Smooth muscle cell (in vitro differentiated cells): Measurements from ENCODE around the gene NAPA. TPM values are rescaled to one million over a fixed set of nuclear protein-coding genes. Genes with fewer than 3 reads are reported as not detected.
A peak's percentile ranks its signal among the peaks of the same experiment; 100 is the strongest.

Experiments
- DNase-seq: peaks from one replicate; lab custom pipeline; 2025; ENCODE audit not compliant: unreplicated experiment; lab: John Stamatoyannopoulos, UW
- H2AFZ ChIP-seq: fragments of 200-600 bp; sonication (generic); 2 replicates; pipeline ENCODE4 v1.6.0; 2016; ENCODE audit warnings: antibody characterized with exemption, low read depth, mild to moderate bottlenecking
- H3F3A ChIP-seq: fragments of 200-600 bp; sonication (generic); 2 replicates; pipeline ENCODE4 v1.6.0; 2017; ENCODE audit warnings: antibody characterized with exemption, low read depth
- H3K27ac ChIP-seq: fragments of 200-600 bp; sonication (generic); 2 replicates; pipeline ENCODE4 v1.5.1; 2016; ENCODE audit warnings: low read depth, mild to moderate bottlenecking
- H3K27me3 ChIP-seq: fragments of 200-600 bp; sonication (generic); 2 replicates; pipeline ENCODE4 v1.6.1; 2016; ENCODE audit warnings: low read depth, mild to moderate bottlenecking
- H3K36me3 ChIP-seq: fragments of 200-600 bp; sonication (generic); 2 replicates; pipeline ENCODE4 v1.5.1; 2016; ENCODE audit warnings: low read depth
- H3K4me1 ChIP-seq: fragments of 200-600 bp; sonication (generic); 2 replicates; pipeline ENCODE4 v1.5.1; 2016; ENCODE audit warnings: low read depth
- H3K4me2 ChIP-seq: fragments of 200-600 bp; sonication (generic); 2 replicates; pipeline ENCODE4 v1.6.0; 2016; ENCODE audit warnings: mild to moderate bottlenecking
- H3K4me3 ChIP-seq: fragments of 200-600 bp; sonication (generic); 2 replicates; pipeline ENCODE4 v1.5.1; 2016; ENCODE audit warnings: mild to moderate bottlenecking
- H3K79me2 ChIP-seq: fragments of 200-600 bp; sonication (generic); 2 replicates; pipeline ENCODE4 v1.6.0; 2016; ENCODE audit warnings: low read depth, mild to moderate bottlenecking
- H3K9ac ChIP-seq: fragments of 200-600 bp; sonication (generic); 2 replicates; pipeline ENCODE4 v1.6.0; 2016; ENCODE audit warnings: low read depth
- H3K9me3 ChIP-seq: fragments of 200-600 bp; sonication (generic); replicated peaks from 2 replicates; pipeline ENCODE4 v1.5.1; 2016; ENCODE audit warnings: low read depth
- H4K20me1 ChIP-seq: fragments of 200-600 bp; sonication (generic); 2 replicates; pipeline ENCODE4 v1.6.0; 2016; ENCODE audit warnings: low read depth
- WGBS: methylation state at CpG from one replicate; pipeline ENCODE4 v1.1.7; 2016; ENCODE audit warnings: low lambda C conversion rate; 5-methylcytosine and 5-hydroxymethylcytosine counted together
- polyA plus RNA-seq: library from polyadenylated mRNA; unstranded; fragments of >200 nt; fragmentation: Nextera tagmentation; extraction: Ambion mirVana; gene quantifications from 2 replicates; pipeline ENCODE4 v1.2.1, GENCODE V29; 2016
- total RNA-seq: library from RNA; depleted of rRNA; stranded (reverse); fragments of >200 nt; gene quantifications from 2 replicates; pipeline ENCODE4 v1.2.3, GENCODE V29; 2014
- TF ChIP-seq, protein P1 (sequence below): fragments of 200-600 bp; sonication (generic); IDR thresholded peaks from 2 replicates; pipeline ENCODE4 v1.5.1; 2017; ENCODE audit warnings: borderline replicate concordance, mild to moderate bottlenecking, antibody characterized with exemption; ENCODE audit not compliant: insufficient read depth, poor library complexity, severe bottlenecking

NAPA gene
- total and polyA plus RNA-seq, 2 experiments from 2014 or later = 65.0 to 78.7 TPM

GRCh38 chr19:47483800-47484690 lies 30.8 kb downstream of the NAPA start, which contains the start of gene KPTN:
Gene KPTN, minus strand, starts transcription at chr19:47484219. Its CDS starts 59 bp downstream, at chr19:47484160.
- no peaks in the 10 kb centered on the region for H3K79me2 ChIP-seq
- no peaks in the 10 kb centered on the region for H3K27me3 ChIP-seq
- no peaks in the 10 kb centered on the region for H3K36me3 ChIP-seq
- peak; percentile 89 for DNase-seq
- H3K9ac ChIP-seq = peak within 1 kb of the TSS; percentile 93
- TF ChIP-seq, protein P1, sequence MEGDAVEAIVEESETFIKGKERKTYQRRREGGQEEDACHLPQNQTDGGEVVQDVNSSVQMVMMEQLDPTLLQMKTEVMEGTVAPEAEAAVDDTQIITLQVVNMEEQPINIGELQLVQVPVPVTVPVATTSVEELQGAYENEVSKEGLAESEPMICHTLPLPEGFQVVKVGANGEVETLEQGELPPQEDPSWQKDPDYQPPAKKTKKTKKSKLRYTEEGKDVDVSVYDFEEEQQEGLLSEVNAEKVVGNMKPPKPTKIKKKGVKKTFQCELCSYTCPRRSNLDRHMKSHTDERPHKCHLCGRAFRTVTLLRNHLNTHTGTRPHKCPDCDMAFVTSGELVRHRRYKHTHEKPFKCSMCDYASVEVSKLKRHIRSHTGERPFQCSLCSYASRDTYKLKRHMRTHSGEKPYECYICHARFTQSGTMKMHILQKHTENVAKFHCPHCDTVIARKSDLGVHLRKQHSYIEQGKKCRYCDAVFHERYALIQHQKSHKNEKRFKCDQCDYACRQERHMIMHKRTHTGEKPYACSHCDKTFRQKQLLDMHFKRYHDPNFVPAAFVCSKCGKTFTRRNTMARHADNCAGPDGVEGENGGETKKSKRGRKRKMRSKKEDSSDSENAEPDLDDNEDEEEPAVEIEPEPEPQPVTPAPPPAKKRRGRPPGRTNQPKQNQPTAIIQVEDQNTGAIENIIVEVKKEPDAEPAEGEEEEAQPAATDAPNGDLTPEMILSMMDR = peak; percentile 99
- WGBS = 4% methylated on average over 57 of the region's 57 CpGs
- peak within 1 kb of the TSS; percentile 79 for H3K4me3 ChIP-seq
- H2AFZ ChIP-seq = peak within 1 kb of the TSS; percentile 95
- no peaks in the 10 kb centered on the region for H3K9me3 ChIP-seq
- H3K4me1 ChIP-seq = no peaks in the 10 kb centered on the region
- no peaks in the 10 kb centered on the region for H4K20me1 ChIP-seq
- peak within 1 kb of the TSS; percentile 95 for H3K4me2 ChIP-seq
- peak within 1 kb of the TSS; percentile 79 for H3K27ac ChIP-seq
- H3F3A ChIP-seq = peaks cover 4% of the 10 kb centered on the region

GRCh38 chr19:47483200-47483599 lies 31.7 kb downstream of the NAPA start:
- no peaks in the 10 kb centered on the region for H3K79me2 ChIP-seq
- H3K4me1 ChIP-seq = no peaks in the 10 kb centered on the region
- H3K9ac ChIP-seq = no peak overlapping the region
- TF ChIP-seq, protein P1 = no peak
- 93% methylated on average over 15 of the region's 15 CpGs for WGBS
- peak overlapping the region; percentile 95 for H3K4me2 ChIP-seq
- DNase-seq = no peak
- H3K27ac ChIP-seq = no peak overlapping the region
- H2AFZ ChIP-seq = no peak overlapping the region
- peak overlapping the region; percentile 79 for H3K4me3 ChIP-seq
- peaks cover 4% of the 10 kb centered on the region for H3F3A ChIP-seq
- H3K36me3 ChIP-seq = no peaks in the 10 kb centered on the region
- no peaks in the 10 kb centered on the region for H3K9me3 ChIP-seq
- H4K20me1 ChIP-seq = no peaks in the 10 kb centered on the region
- H3K27me3 ChIP-seq = no peaks in the 10 kb centered on the region

DNA sequence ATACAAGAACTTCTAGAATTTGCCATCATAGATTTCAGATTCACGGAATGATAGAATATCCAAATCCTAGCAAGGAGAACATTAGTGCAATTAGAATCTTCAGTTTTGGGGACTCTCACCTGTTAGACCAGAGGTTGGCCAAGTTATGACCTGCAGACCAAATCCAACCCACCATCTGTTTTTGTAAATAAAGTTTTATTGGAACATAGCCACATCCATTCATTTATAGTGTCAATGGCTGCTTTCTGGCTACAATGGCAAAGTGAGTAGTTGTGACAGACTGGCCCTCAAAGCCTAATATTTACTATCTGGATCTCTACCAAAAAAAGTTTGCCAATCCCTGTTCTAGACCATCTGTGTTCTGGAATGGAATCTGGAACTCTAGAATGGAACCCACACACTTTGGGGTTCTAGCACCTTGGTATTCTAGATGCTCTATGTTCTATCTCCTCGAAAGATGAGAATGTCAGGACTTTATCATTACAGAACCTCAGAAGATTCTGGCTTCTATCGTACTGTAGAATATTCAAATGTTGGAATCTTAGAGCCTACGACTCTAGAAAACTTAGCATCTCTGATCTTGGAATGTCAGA lies 33.3 kb downstream of the NAPA start:
- Histone ChIP-seq H3K9me3 (no peaks in the 10 kb centered on the region), H3K79me2 (no peaks in the 10 kb centered on the region), H3K9ac (no peak overlapping the region), H3F3A (peaks cover 4% of the 10 kb centered on the region), H4K20me1 (no peaks in the 10 kb centered on the region), H3K36me3 (no peaks in the 10 kb centered on the region), H3K27me3 (no peaks in the 10 kb centered on the region), H3K4me3 (no peak overlapping the region), H2AFZ (no peak overlapping the region), H3K27ac (no peak overlapping the region), H3K4me1 (no peaks in the 10 kb centered on the region), H3K4me2 (no peak overlapping the region)
- 97% methylated on average over 4 of the region's 4 CpGs for WGBS
- no peak for DNase-seq
- TF ChIP-seq, protein P1 = no peak
